ENCODE measurements around the gene TSPAN7.

The TSPAN7 gene

GRCh38 chrX:38704146-38704882, 143.0 kb downstream of the TSPAN7 start:
- TF ChIP-seq GATA2 (IDR thresholded peaks at IDR 0.05; ENCODE audit: low read depth, low read length): no peak
- TF ChIP-seq GATA3 (IDR thresholded peaks at IDR 0.05; ENCODE audit: low read depth, low read length): no peak

GRCh38 chrX:38717871-38718270, 156.5 kb downstream of the TSPAN7 start:
- TF ChIP-seq GATA2 (IDR thresholded peaks at IDR 0.05; ENCODE audit: low read depth, low read length) (no peak), GATA3 (IDR thresholded peaks at IDR 0.05; ENCODE audit: low read depth, low read length) (no peak)

- TF ChIP-seq GATA3 (IDR thresholded peaks at IDR 0.05; ENCODE audit: low read depth, low read length) (no peak), GATA2 (IDR thresholded peaks at IDR 0.05; ENCODE audit: low read depth, low read length) (no peak)
Measured at GRCh38 chrX:38718311-38718710, 157.0 kb downstream of the TSPAN7 start.

- TF ChIP-seq GATA3 (IDR thresholded peaks at IDR 0.05; ENCODE audit: low read depth, low read length): no peak
- no peak for TF ChIP-seq GATA2 (IDR thresholded peaks at IDR 0.05; ENCODE audit: low read depth, low read length)
Measured at GRCh38 chrX:38726612-38727011, 165.3 kb downstream of the TSPAN7 start.

- no peak for TF ChIP-seq GATA3 (IDR thresholded peaks at IDR 0.05; ENCODE audit: low read depth, low read length)
- TF ChIP-seq GATA2 (IDR thresholded peaks at IDR 0.05; ENCODE audit: low read depth, low read length): no peak
Measured at GRCh38 chrX:38727668-38728067, 166.3 kb downstream of the TSPAN7 start.

DNA sequence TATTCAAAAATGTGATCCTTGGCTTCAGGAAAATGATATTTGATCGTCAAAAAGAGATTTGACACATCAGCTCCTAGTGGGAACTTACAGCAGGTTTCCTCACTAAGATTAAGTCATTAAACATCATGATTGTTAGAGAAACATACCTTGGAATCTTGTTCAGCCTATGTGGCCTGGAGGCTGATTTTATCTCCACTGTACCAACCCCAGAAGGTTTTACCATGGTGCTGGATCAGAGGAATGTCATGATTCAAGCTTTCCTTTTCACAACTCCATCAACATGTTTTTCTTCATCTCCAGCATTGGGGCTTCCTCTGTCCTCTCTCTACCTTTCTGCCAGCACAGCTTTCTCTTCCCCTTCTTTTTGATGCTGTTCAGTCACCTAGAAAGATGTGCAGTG, 171.5 kb downstream of the TSPAN7 start:
- TF ChIP-seq GATA3 (IDR thresholded peaks at IDR 0.05; ENCODE audit: low read depth, low read length) (no peak), GATA2 (IDR thresholded peaks at IDR 0.05; ENCODE audit: low read depth, low read length) (no peak)

All from SH-SY5Y (cell line).